SU-DHL-6 (cell line): ENCODE measurements around the gene ADAM19.

Source experiments
- H2AFZ ChIP-seq: fragments of 200-600 bp; sonication (generic); 2 replicates; pipeline ENCODE4 v1.6.1; 2014; ENCODE audit warnings: low read depth, mild to moderate bottlenecking, moderate library complexity, mixed read lengths, antibody characterized with exemption, low read length; ENCODE audit not compliant: severe bottlenecking
- H3F3A ChIP-seq: fragments of 200-600 bp; shearing (Covaris generic); 2 replicates; pipeline ENCODE4 v1.6.0; 2016; ENCODE audit warnings: antibody characterized with exemption, mild to moderate bottlenecking; ENCODE audit not compliant: insufficient read depth
- H3K27ac ChIP-seq: fragments of 200-600 bp; sonication (generic); 2 replicates; pipeline ENCODE4 v1.5.1; 2016; ENCODE audit warnings: low read depth, mild to moderate bottlenecking, low read length, moderate library complexity, mixed read lengths
- H3K27me3 ChIP-seq: fragments of 200-600 bp; sonication (generic), shearing (Covaris generic); 2 replicates; pipeline ENCODE4 v1.6.0; 2014; ENCODE audit warnings: mild to moderate bottlenecking, low read length
- H3K36me3 ChIP-seq: fragments of 200-600 bp; sonication (generic); 2 replicates; pipeline ENCODE4 v1.6.1; 2014; ENCODE audit warnings: mild to moderate bottlenecking, low read length, mixed read lengths
- H3K4me2 ChIP-seq: fragments of 300-600, 200-600 bp; shearing (Covaris generic), sonication (generic); 2 replicates; pipeline ENCODE4 v1.6.0; 2014; ENCODE audit warnings: low read length, low read depth, mild to moderate bottlenecking; ENCODE audit not compliant: poor library complexity, severe bottlenecking
- H3K4me3 ChIP-seq: fragments of 200-600 bp; sonication (generic); 2 replicates; pipeline ENCODE4 v1.5.1; 2014; ENCODE audit warnings: antibody characterized with exemption, low read length, mild to moderate bottlenecking, mixed read lengths; ENCODE audit not compliant: insufficient read depth, poor library complexity, severe bottlenecking
- H3K79me2 ChIP-seq: fragments of 200-600 bp; sonication (generic); 2 replicates; pipeline ENCODE4 v1.6.1; 2014; ENCODE audit warnings: mild to moderate bottlenecking, low read length, moderate library complexity; ENCODE audit not compliant: insufficient read depth
- H3K9ac ChIP-seq: fragments of 200-600 bp; sonication (generic); 2 replicates; pipeline ENCODE4 v1.7.0; 2014; ENCODE audit warnings: mild to moderate bottlenecking, low read length
- H3K9me2 ChIP-seq: fragments of 200-600 bp; sonication (generic); replicated peaks from 2 replicates; pipeline ENCODE4 v1.6.1; 2014; ENCODE audit warnings: low read length; ENCODE audit not compliant: insufficient read depth
- H3K9me3 ChIP-seq: fragments of 200-600 bp; sonication (generic); 2 replicates; pipeline ENCODE4 v1.6.1; 2014; ENCODE audit warnings: low read length, mixed read lengths; ENCODE audit not compliant: insufficient read depth
- H4K20me1 ChIP-seq: fragments of 200-600 bp; sonication (generic); 2 replicates; pipeline ENCODE4 v1.6.1; 2014; ENCODE audit warnings: low read depth, mild to moderate bottlenecking, antibody characterized with exemption, low read length, moderate library complexity, mixed read lengths
- EZH2phosphoT487 ChIP-seq: fragments of 200-600 bp; sonication (generic), shearing (Covaris generic); conservative IDR thresholded peaks from 2 replicates; pipeline ENCODE4 v1.6.1; 2018; ENCODE audit warnings: mild to moderate bottlenecking, antibody characterized with exemption, low read length, moderate library complexity, mixed read lengths
- TF ChIP-seq, protein P1 (sequence below): fragments of 200-600 bp; sonication (generic); IDR thresholded peaks from one replicate; pipeline ENCODE4 v1.5.1; 2017; ENCODE audit warnings: antibody characterized with exemption, mild to moderate bottlenecking, low read length, moderate library complexity; ENCODE audit not compliant: insufficient read depth, poor library complexity, severe bottlenecking

Gene ADAM19

DNA sequence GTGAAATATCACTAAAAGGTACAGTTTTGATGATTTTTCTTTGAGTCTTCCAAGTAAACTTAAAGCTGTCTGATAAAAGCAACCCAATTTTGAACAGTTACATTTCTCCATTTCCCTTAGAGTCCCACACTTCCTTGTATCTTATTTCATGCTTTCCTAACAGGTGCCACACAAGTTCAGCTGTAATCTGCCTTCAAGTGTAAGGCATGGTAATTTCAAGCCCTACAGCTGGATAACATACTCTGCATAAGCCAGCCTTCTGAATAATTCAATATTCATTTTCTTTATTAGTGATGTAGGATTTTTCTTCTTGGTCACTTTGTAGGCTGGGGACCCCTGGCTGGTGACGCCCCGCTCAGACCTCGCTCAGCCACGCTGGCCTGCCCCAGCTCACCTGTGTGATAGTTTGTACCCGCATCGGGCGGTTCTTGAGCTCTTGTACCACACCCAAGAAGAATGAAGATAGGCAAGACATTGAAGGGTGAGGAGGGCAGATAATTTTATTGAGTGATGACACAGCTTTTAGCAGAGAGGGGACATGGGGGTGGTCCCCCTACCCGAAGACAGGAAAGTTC is 42.7 kb upstream of the ADAM19 start:
- Histone ChIP-seq H2AFZ (no peak overlapping the region), H3K27me3 (no peaks in the 10 kb centered on the region), H3K36me3 (no peaks in the 10 kb centered on the region), H3K9me2 (no peaks in the 10 kb centered on the region), H3K4me3 (no peak overlapping the region), H3K9me3 (no peaks in the 10 kb centered on the region), H3F3A (no peaks in the 10 kb centered on the region), H3K27ac (no peak overlapping the region), H3K9ac (no peak overlapping the region), H3K4me2 (no peak overlapping the region), H3K79me2 (no peaks in the 10 kb centered on the region), H4K20me1 (no peaks in the 10 kb centered on the region)
- TF ChIP-seq, protein P1, sequence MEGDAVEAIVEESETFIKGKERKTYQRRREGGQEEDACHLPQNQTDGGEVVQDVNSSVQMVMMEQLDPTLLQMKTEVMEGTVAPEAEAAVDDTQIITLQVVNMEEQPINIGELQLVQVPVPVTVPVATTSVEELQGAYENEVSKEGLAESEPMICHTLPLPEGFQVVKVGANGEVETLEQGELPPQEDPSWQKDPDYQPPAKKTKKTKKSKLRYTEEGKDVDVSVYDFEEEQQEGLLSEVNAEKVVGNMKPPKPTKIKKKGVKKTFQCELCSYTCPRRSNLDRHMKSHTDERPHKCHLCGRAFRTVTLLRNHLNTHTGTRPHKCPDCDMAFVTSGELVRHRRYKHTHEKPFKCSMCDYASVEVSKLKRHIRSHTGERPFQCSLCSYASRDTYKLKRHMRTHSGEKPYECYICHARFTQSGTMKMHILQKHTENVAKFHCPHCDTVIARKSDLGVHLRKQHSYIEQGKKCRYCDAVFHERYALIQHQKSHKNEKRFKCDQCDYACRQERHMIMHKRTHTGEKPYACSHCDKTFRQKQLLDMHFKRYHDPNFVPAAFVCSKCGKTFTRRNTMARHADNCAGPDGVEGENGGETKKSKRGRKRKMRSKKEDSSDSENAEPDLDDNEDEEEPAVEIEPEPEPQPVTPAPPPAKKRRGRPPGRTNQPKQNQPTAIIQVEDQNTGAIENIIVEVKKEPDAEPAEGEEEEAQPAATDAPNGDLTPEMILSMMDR: no peak
- TF ChIP-seq EZH2phosphoT487: no peak

DNA sequence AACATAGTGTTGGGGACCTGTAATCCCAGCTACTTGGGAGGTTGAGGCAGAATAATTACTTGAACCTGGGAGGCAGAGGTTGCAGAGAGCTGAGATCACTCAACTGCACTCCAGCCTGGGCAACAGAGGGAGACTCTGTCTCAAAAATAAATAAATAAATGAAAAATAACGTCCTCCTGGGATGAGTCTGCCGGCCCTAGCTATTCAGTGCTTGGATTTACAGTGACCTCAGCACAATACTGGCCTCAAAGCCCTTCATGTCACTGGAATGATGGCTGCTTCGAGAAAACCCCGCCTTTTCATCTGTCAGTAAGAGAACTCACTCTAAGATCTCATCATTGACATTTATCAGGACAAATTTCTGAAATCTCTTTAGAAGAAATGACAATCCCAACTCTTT is 41.2 kb upstream of the ADAM19 start:
- Histone ChIP-seq H3K9me2 (no peaks in the 10 kb centered on the region), H3K9me3 (no peaks in the 10 kb centered on the region), H3K79me2 (no peaks in the 10 kb centered on the region), H3K4me2 (no peak overlapping the region), H3K27me3 (no peaks in the 10 kb centered on the region), H3K27ac (no peak overlapping the region), H2AFZ (no peak overlapping the region), H3F3A (no peaks in the 10 kb centered on the region), H4K20me1 (no peaks in the 10 kb centered on the region), H3K4me3 (no peak overlapping the region), H3K9ac (no peak overlapping the region), H3K36me3 (no peaks in the 10 kb centered on the region)
- TF ChIP-seq, protein P1: no peak

DNA sequence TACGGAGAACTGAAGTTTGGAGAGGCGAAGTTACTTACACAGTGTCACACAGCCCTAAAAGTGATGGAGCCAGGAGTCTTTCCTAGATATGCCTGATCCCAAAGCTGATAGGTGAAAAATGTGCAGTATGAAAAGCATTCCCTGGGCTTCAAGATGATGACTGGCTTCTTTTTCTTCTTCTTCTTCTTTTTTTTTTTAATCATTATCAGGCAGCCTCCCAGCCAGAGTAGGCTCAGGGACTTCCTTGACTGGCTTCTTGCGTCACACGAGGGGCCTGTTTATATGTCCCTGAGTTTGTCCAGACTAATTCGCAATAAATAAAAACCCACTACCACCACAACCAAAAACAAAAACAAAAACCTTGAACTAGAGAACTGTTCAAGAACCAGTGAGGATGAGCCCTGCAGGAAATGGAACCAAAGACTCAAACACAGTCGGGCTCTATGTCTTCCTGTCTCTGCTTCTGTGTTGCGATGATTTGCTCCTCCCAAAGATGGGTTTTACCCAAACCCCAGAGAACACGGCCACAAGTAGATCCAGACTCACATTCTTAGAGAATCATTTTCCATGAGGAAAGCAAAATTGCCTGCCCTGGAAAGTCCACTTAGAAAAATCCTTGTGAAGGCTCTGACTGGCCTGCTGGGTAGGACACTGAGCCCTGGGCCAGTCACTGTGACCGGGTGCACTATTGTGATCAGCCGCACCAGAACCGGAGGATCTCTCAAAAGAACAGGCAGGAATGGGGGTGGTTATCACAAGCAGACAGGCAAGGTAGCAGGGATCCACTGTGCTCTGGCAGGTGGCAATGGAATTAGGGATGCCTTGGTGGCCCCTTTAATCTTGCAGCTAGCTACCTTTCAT is 38.0 kb upstream of the ADAM19 start:
- Histone ChIP-seq H3K9me3 (no peaks in the 10 kb centered on the region), H3F3A (no peaks in the 10 kb centered on the region), H3K79me2 (no peaks in the 10 kb centered on the region), H3K36me3 (no peaks in the 10 kb centered on the region), H2AFZ (no peak overlapping the region), H3K4me2 (no peak overlapping the region), H3K9ac (no peak overlapping the region), H3K4me3 (no peak overlapping the region), H3K27ac (no peak overlapping the region), H4K20me1 (no peaks in the 10 kb centered on the region), H3K9me2 (no peaks in the 10 kb centered on the region), H3K27me3 (no peaks in the 10 kb centered on the region)
- TF ChIP-seq EZH2phosphoT487: no peak
- TF ChIP-seq, protein P1: no peak
